HG03469 (cell line): ENCODE results near the gene GPC6.

Source experiments
- ATAC-seq: cut with Tn5 transposase; IDR thresholded peaks from one replicate; pipeline ENCODE4 v1.9.1; 2021; ENCODE audit warnings: mild to moderate bottlenecking, moderate library complexity, moderate number of reproducible peaks; ENCODE audit not compliant: unreplicated experiment

GPC6 gene

DNA sequence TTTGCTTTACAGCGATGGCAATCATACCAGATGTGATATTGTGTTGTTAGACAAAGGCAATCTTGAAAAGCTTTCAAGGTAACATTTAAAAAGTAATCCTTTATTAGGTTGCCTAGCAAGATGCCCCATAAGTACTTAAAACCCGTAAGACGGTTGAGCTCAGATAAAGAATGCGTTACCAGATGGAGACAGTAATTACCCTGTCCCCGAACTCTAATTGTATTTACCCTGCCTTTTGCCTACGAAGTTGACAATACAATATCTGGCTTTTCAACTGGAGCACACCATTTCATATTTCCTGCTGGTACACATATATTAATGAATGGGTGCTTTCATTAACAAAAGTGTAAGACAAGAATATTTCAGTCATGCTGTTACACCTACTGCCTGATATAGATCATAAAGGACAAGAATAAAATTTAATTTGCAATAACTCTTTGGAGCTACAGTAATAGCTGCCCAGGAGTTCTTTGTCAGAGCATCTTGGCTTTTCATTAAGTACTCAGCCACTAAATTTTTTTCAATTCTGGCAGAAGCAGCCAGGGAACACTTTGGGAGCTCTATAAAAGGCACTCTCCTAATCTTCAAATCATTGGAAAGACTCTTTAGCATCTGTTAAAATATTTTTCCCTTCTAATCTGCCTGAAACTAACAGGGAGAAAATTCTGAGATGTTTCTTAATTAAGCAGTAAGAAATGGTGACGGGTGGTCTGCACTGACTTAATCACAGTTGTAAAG, 1189.1 kb downstream of the GPC6 start:
- no peak for ATAC-seq

DNA sequence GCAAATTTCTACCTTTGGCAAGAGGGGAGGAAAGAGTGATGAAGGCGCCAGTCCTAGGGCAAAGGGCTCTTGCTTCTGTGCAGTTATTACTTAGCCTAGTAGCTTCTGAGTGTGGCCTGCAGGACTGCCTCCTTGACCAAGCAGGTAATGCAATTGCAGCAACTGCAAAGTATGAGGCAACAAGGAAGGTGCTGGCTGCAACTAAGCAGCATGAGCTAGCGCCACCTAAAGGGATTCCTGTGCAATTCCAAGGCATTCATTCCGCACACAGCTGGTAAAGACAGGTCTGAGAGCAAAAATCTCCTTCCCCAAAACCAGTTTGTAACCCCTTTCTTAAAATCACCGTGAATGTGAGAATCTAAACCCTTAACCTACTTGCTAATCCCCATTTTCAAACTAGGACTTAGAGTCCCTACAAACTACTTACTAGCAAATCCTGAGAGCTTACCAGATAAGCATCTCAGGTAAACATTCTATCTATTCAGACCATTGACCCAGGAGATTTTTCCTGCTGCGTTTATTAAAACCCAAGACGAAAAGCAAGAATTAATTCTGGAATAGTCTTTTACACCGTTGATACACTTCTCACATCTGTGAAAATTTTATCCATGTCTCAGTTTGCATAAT, 1190.0 kb downstream of the GPC6 start:
- no peak for ATAC-seq

DNA sequence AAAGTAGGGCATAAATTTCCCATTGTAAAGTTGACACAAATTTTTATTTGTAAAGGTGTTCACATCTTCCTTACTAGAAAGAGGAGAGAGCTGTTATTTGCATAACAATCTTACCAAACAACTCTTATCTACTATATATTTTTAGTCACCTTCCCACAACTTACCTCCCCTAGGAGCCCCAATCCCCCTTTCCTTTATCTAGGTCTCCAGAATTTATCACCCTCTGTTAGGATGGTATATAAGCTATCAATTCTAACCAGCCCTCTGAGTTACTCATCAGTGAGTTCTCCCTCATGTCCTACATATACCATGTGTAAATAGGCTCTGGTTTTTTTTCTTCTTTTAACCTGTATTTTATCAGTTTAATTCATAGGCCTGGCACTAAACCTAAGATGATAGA, 1190.7 kb downstream of the GPC6 start:
- ATAC-seq, result no peak

DNA sequence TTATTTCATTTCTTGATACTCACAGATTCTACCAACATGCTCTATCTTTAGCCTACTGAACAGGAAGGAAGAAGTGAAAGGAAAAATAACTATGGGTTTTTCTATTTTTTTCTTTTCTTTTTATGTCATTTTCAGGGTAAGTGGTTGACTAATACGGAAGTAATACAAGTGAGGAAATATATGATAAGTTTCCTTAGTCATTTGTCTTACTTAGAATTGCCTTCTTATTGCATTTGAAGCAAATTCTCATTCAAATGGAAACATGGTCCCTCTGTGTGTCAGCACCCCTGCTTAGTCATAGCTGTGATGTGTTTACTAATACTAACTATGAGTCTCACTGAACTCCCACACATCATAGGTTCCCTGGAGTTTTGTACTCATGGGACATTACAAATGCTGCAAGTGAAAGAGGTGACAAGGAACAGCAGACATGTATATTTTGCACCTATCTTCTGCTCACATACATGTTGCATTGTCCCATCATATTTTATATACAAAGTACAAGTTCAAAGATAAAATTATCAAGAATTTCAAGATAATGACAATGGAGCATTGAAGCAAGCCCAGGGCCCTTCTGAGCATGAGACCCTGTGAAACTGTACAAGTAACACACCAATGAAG, 1192.8 kb downstream of the GPC6 start:
- peak; percentile 67 for ATAC-seq

DNA sequence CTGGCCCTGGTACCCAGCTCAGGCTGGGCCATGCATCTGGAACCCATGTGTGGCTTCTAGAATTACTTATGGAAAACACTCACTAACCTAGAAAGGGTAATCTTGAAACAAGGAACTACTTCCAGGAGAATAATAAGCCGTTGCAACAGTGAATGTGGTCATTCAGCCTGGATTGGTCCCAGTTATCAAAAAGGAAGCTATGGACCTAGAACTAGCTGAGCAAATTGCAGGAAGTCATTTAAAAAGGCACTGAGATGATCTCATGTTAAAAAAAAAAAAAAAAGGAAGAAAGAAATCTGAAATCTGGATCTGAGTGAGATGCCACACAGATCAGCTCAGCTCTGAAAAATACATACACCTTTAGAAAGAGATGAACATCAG, 1193.3 kb downstream of the GPC6 start:
- ATAC-seq, result no peak

DNA sequence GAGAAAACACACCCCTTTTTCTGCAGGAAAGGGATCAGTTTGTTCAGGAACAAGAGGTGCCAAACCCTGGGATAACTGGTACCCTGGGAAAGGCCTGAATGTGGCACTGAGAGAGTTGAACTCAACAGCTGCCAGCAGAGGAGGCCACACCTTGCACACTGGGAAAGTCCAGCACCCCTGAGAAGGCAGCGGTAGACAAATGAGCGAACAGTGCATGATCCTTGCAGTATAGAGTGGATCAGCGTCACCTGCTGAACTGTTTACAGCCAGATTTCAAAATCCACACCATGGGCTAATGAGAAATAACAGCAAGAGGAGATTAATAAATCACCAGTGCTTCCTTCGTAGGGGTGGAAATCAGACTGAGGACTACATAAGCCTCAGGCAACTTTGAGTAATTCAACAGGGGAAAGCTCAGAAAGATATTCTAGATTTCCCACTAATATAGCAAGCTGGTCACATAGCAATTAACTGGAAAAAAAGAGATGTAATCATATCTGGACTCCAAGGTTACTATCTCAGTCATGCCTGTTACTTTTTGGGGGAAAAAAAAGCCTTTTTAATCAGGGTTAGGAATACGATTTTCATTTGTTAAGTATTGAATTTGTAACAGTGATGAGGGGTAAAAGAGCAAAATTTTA, 1200.8 kb downstream of the GPC6 start:
- ATAC-seq, result no peak

DNA sequence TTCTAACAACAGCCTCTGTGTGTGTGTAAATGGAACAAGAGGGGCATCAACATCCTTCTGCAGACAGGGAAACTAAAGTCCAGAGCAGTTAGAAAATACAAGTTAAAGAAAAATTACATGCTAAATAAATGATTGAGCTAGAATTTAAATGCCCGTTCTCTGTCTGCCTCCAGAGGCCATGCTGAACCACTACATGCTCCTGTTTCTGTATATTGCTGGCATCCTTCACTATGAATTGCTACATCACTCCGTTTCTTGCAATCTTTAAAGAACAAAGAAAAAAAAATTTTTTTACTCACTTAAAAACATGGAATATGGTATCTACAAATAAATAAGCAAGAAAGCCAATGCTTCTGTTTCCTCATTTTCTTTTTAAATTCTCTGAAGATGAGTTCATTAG, 1205.0 kb downstream of the GPC6 start:
- ATAC-seq, result no peak

DNA sequence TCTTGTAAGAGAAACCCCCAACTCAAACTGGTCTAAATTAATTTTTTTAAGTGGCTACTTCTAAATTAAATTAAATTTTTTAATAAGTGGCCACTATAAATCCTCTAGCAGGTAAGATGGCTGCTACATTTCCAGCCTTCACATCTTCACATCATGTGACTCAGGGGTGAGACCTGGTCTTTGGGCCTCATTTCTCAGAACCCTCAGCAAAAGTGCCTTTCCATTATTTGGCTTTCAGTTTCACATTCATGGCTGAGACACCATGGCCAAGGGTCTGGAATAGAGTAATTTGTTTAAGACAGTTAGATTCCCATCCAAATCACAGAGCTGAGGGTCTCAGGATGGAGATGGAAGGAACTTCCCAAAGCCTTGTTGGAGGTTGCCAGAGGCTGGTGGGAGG, 1205.4 kb downstream of the GPC6 start:
- ATAC-seq, result no peak

DNA sequence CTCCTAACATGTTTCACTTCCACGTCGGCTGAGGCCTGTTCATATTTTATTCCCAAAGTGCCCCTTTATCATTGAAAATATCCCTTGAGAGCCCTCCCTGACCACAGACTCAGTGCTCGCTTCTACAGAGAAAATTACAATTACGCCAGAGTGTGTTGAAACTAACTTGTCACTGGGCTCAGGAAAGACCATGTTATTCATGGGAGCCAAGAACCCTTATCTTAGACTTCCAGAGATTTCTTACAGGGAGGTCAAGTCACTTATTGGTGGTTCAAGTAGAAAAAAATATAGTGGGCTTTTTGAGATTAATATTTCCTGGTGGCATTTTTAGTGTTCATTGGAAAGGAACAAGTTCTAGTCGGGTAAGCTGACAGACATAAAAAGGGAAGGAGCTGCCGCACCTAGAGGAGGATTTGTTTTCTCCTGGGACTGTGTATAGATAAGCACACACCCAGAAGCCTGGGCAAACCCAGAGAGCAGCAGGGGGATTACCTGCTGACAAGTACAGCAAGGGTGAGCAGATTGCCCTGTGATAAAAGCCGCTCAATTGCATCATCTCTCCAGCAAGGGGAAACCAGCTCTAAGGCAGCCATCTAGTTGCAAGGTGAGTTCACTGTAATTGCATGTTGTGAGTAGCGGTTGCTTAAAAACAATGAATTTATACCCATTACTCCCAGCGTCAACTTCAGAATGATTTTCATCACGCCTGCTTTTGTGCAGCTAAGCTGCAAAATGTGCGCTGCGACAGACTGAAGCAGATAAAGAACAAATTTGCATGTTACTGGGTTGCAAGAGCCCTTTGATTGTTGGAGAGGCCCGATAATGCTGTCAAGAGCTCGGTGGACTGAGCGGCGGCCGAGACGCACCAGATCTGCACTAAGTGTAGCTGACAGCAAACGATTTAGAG, 1206.7 kb downstream of the GPC6 start:
- peak; percentile 56 for ATAC-seq

DNA sequence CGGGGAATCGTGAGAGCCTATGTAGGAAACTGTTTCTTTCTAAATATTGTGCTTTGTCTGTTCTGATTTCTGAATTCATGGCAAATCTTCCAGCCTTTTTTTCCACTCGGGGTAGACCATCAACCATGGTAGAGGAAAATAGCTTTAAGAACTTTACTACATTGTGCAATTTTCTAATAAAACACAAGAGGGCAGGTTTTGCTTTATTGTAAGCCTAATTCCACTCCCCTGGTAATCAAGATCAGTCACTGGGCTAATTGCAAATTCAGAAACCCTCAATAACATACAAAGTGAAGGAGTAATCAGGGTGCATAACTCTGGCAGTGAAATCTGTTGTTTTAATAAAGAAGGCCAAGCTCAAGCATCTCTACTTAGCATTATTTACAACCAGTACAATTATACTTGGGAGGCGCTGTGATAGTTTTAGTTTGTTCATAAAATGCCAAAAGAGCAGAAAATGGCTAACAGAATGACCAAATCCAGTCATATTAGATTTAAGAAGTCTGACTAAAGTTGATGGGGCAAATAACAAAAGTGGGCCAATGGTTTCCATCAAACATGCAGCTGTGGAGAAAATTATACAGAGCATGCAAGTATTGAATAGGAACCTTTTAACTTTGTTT, 1209.1 kb downstream of the GPC6 start:
- peak; percentile 62 for ATAC-seq

DNA sequence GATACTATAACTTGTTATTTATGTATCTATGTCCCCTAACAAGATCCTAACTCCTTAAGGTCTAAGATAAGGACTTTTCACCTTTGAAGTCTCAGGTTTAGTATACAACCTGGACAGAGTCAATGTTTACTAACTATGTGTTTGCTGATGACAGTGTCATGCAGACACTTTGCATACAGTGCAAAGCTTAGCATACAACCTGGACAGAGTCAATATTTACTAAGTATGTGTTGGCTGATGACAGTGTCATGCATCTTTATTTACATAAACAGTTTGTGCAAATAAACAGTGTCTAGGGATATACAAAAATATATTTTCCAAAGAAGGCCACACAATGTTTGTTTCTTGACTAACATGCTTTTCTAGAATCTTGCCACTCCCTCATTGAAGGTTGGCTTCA, 1218.2 kb downstream of the GPC6 start:
- no peak for ATAC-seq

DNA sequence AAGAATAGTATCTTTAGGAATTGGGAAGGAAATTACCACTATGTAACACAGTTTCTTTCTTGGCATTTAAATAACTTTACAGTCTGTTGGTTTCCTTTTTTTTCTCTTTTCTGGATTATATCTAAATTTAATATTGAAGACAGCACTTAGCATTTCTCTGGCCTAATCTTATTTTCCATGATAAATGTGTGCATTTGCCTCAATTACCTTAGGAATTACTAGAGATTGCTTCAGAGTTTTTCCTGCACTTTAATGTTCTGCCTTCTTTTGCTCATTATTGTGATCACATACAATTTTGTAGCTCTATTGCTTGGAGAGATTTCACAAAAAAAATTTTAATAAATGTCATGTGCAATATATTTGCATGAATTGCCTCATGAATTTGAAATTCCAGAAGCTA, 1227.7 kb downstream of the GPC6 start:
- no peak for ATAC-seq

DNA sequence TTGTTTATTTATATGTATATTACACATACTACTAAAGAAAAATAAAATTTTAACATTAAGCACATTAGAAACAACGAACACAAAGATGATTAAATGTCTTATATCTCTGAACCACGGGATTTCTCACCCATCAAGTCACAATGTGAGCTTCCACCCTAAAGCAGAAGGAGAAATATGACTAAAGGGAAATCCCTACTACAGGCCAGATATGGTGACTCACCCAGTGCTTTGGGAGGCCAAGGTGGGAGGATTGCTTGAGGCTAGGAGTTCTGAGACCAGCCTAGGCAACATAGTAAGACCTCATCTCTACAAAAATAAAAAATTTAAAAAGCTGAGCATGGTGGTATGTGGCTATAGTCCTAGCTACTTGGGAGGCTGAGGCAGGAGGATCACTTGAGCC, 1228.3 kb downstream of the GPC6 start:
- ATAC-seq, result no peak

DNA sequence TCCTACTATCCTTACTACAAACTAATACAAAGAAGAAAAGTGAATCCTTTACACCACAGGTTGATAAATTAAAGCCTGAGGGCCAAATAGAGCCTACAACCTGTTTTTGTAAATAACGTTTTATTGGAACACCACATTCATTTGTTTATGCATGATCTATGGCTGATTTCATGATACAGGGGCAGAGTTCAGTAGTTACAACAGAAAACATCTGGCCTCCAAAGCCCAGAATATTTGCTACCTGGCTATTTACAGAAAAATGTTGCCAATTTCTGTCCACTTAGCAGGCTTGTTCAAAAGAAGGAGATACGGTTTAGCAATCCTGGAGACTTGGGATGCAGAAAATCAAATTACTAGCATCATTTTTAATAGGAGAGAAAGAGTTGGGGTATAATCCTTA, 1228.8 kb downstream of the GPC6 start:
- ATAC-seq, result no peak
